K562 (cell line): Measurements from ENCODE around the gene SUFU.

ENCODE experiments used
- CBX2 ChIP-seq: fragments of 200-600 bp; sonication (generic); IDR thresholded peaks from one replicate; pipeline ENCODE4 v1.6.1; 2012; ENCODE audit warnings: mild to moderate bottlenecking, low read length, inconsistent platforms; ENCODE audit not compliant: insufficient read depth, poor library complexity, severe bottlenecking
- ETV6 ChIP-seq, 3 experiments: fragments of 150-350 bp in 1 of 3; sonication (generic) in 1 of 3; formaldehyde crosslinking in 1 of 3; IDR thresholded peaks; 2 replicates each; pipeline versions ENCODE4 v1.6.1 to v1.8.0; 2014 to 2022; ENCODE audit warnings: borderline replicate concordance in 2 of 3, low read depth in 2 of 3, antibody characterized with exemption in 1 of 3, low read length in 1 of 3, mild to moderate bottlenecking in 1 of 3, missing genetic modification reagents in 1 of 3
- GABPA ChIP-seq: fragments of 200-800 bp; sonication (Bioruptor generic); conservative IDR thresholded peaks from 2 replicates; pipeline ENCODE4 v1.6.1; 2016; ENCODE audit warnings: low read depth, missing genetic modification characterization, missing compliant biosample characterization
- MTA1 ChIP-seq: fragments of 450-650 bp; IDR thresholded peaks from 2 replicates; pipeline ENCODE4 v1.6.1; 2017; ENCODE audit warnings: borderline replicate concordance
- TF ChIP-seq, protein P1 (sequence below), 3 experiments: IDR thresholded peaks in 2 of 3; conservative IDR thresholded peaks in 1 of 3; 2 replicates each; pipeline ENCODE4 v1.5.1; 2011 to 2012; ENCODE audit warnings: low read length in 3 of 3, mild to moderate bottlenecking in 3 of 3, control low read depth in 2 of 3, improper control_type of control experiment in 1 of 3, inconsistent platforms in 1 of 3, low read depth in 1 of 3, mixed read lengths in 1 of 3, moderate library complexity in 1 of 3; ENCODE audit not compliant: insufficient read depth in 2 of 3
- TF ChIP-seq, protein P2 (sequence below): sonication (generic); formaldehyde crosslinking; IDR thresholded peaks from 2 replicates; pipeline ENCODE4 v1.8.0; 2023; ENCODE audit warnings: missing genetic modification reagents, mild to moderate bottlenecking, borderline replicate concordance

DNA sequence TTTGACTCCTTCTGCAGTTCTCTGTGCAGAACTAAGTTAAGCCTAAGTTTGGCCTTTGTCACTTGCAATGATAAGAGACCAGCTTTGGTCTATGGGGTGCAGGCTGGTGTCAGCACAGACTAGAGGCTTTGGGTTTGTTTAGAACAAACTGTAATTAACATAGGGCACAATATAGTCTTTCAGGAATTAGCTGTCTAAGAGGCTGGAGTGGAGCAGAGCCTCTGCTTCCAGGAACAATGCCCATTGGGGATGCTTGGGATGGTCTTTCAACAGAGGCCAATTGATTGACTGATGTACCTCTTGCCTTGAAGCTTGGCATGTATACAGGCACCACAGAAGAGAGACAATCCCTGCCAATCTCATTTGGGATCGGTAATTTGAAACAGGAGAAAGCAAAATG lies 4.7 kb downstream of the SUFU start:
- TF ChIP-seq ETV6 (IDR thresholded peaks at IDR 0.05; ENCODE audit: borderline replicate concordance in 1 of 2, low read depth in 2 of 2, low read length in 1 of 2), result no peak
- no peak for TF ChIP-seq ETV6 (CRISPR knock-in tag; IDR thresholded peaks at IDR 0.05; ENCODE audit: borderline replicate concordance)
- no peak for TF ChIP-seq GABPA (tag)
- no peak for TF ChIP-seq MTA1
- TF ChIP-seq CBX2, result no peak
- TF ChIP-seq, protein P1, sequence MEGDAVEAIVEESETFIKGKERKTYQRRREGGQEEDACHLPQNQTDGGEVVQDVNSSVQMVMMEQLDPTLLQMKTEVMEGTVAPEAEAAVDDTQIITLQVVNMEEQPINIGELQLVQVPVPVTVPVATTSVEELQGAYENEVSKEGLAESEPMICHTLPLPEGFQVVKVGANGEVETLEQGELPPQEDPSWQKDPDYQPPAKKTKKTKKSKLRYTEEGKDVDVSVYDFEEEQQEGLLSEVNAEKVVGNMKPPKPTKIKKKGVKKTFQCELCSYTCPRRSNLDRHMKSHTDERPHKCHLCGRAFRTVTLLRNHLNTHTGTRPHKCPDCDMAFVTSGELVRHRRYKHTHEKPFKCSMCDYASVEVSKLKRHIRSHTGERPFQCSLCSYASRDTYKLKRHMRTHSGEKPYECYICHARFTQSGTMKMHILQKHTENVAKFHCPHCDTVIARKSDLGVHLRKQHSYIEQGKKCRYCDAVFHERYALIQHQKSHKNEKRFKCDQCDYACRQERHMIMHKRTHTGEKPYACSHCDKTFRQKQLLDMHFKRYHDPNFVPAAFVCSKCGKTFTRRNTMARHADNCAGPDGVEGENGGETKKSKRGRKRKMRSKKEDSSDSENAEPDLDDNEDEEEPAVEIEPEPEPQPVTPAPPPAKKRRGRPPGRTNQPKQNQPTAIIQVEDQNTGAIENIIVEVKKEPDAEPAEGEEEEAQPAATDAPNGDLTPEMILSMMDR (IDR thresholded peaks at IDR 0.05 in 2 of 3, conservative IDR thresholded peaks at IDR 0.05 in 1 of 3; ENCODE audit: insufficient read depth in 2 of 3, low read depth in 1 of 3, low read length in 3 of 3), result no peak
- TF ChIP-seq, protein P2, sequence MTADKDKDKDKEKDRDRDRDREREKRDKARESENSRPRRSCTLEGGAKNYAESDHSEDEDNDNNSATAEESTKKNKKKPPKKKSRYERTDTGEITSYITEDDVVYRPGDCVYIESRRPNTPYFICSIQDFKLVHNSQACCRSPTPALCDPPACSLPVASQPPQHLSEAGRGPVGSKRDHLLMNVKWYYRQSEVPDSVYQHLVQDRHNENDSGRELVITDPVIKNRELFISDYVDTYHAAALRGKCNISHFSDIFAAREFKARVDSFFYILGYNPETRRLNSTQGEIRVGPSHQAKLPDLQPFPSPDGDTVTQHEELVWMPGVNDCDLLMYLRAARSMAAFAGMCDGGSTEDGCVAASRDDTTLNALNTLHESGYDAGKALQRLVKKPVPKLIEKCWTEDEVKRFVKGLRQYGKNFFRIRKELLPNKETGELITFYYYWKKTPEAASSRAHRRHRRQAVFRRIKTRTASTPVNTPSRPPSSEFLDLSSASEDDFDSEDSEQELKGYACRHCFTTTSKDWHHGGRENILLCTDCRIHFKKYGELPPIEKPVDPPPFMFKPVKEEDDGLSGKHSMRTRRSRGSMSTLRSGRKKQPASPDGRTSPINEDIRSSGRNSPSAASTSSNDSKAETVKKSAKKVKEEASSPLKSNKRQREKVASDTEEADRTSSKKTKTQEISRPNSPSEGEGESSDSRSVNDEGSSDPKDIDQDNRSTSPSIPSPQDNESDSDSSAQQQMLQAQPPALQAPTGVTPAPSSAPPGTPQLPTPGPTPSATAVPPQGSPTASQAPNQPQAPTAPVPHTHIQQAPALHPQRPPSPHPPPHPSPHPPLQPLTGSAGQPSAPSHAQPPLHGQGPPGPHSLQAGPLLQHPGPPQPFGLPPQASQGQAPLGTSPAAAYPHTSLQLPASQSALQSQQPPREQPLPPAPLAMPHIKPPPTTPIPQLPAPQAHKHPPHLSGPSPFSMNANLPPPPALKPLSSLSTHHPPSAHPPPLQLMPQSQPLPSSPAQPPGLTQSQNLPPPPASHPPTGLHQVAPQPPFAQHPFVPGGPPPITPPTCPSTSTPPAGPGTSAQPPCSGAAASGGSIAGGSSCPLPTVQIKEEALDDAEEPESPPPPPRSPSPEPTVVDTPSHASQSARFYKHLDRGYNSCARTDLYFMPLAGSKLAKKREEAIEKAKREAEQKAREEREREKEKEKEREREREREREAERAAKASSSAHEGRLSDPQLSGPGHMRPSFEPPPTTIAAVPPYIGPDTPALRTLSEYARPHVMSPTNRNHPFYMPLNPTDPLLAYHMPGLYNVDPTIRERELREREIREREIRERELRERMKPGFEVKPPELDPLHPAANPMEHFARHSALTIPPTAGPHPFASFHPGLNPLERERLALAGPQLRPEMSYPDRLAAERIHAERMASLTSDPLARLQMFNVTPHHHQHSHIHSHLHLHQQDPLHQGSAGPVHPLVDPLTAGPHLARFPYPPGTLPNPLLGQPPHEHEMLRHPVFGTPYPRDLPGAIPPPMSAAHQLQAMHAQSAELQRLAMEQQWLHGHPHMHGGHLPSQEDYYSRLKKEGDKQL (CRISPR knock-in tag), result no peak
